Suprapubic skin (tissue), 4 donors: Measurements from ENCODE around the gene OR13H1. TPM values are rescaled to one million over a fixed set of nuclear protein-coding genes. Genes with fewer than 3 reads are reported as not detected.
"Not testable (repeated sequence)": the region's sequence is repeated elsewhere in the genome, so short reads cannot be mapped to it uniquely, and the experiment has no call there.

Source experiments
- DNase-seq, 2 donors: peaks; one replicate each; pipeline ENCODE4 v3.0.0-alpha.2; 2019; ENCODE audit warnings: low spot score in 2 of 2
- H3K27ac ChIP-seq: fragments of 200-600 bp; sonication (generic); one replicate; pipeline ENCODE4 v1.5.1; 2019
- H3K27me3 ChIP-seq: fragments of 200-600 bp; sonication (generic); one replicate; pipeline ENCODE4 v1.5.1; 2019
- H3K36me3 ChIP-seq: fragments of 200-600 bp; sonication (generic); one replicate; pipeline ENCODE4 v1.5.1; 2019
- H3K4me1 ChIP-seq: fragments of 200-600 bp; sonication (generic); one replicate; pipeline ENCODE4 v1.5.1; 2019
- H3K4me3 ChIP-seq: fragments of 200-600 bp; sonication (generic); one replicate; pipeline ENCODE4 v1.5.1; 2019; ENCODE audit warnings: mild to moderate bottlenecking
- H3K9me3 ChIP-seq: fragments of 200-600 bp; sonication (generic); one replicate; pipeline ENCODE4 v1.5.1; 2019
- CTCF ChIP-seq, 2 donors: fragments of 200-600 bp in 1 of 2; fragments of 450-650 bp in 1 of 2; sonication (generic) in 1 of 2; IDR thresholded peaks; one replicate each; pipeline ENCODE4 v1.5.1; 2016 to 2019; ENCODE audit warnings: antibody characterized with exemption in 2 of 2, mild to moderate bottlenecking in 1 of 2, moderate library complexity in 1 of 2
- EP300 ChIP-seq: sonication (generic); formaldehyde crosslinking; IDR thresholded peaks from one replicate; pipeline ENCODE4 v1.6.1; 2017; ENCODE audit warnings: antibody characterized with exemption
- POLR2A ChIP-seq, 2 donors: fragments of 450-650 bp; IDR thresholded peaks; one replicate each; pipeline ENCODE4 v1.6.1; 2017; ENCODE audit warnings: antibody characterized with exemption in 2 of 2, mild to moderate bottlenecking in 2 of 2, moderate library complexity in 2 of 2
- POLR2AphosphoS5 ChIP-seq, 3 donors: sonication (generic); formaldehyde crosslinking; IDR thresholded peaks; one replicate each; pipeline ENCODE4 v1.6.1; 2017; ENCODE audit warnings: antibody characterized with exemption in 3 of 3
- WGBS: methylation state at CpG from one replicate; pipeline ENCODE4 v1.1.5; 2018; 5-methylcytosine and 5-hydroxymethylcytosine counted together
- total RNA-seq, 4 donors: library from RNA; depleted of rRNA; stranded (reverse); fragments of >200 nt; gene quantifications; one replicate each; pipeline ENCODE4 v1.1.0, GENCODE V29; 2016

OR13H1 gene
- total RNA-seq, 4 donors from 2014 or later = not detected

- Histone ChIP-seq H3K27me3 (no peaks in the 10 kb centered on the region), H3K27ac (no peak overlapping the region), H3K9me3 (no peaks in the 10 kb centered on the region), H3K36me3 (no peaks in the 10 kb centered on the region), H3K4me1 (no peaks in the 10 kb centered on the region), H3K4me3 (no peak overlapping the region)
- DNase-seq = no peak
- no peak for TF ChIP-seq EP300
- no peak for TF ChIP-seq POLR2A (IDR thresholded peaks at IDR 0.05)
- no peak for TF ChIP-seq POLR2AphosphoS5 (IDR thresholded peaks at IDR 0.05)
- no peak for TF ChIP-seq CTCF (IDR thresholded peaks at IDR 0.05)
Measured at GRCh38 chrX:131577413-131577812, 33.5 kb downstream of the OR13H1 start.

GRCh38 chrX:131577999-131578734, 34.3 kb downstream of the OR13H1 start:
- H3K9me3 ChIP-seq = no peaks in the 10 kb centered on the region
- no peak overlapping the region for H3K27ac ChIP-seq
- DNase-seq = no peak
- no peaks in the 10 kb centered on the region for H3K36me3 ChIP-seq
- TF ChIP-seq CTCF (IDR thresholded peaks at IDR 0.05) (no peak), EP300 (no peak), POLR2AphosphoS5 (IDR thresholded peaks at IDR 0.05) (no peak), POLR2A (IDR thresholded peaks at IDR 0.05) (no peak)
- H3K4me1 ChIP-seq = no peaks in the 10 kb centered on the region
- H3K27me3 ChIP-seq = no peaks in the 10 kb centered on the region
- no peak overlapping the region for H3K4me3 ChIP-seq
- 74% methylated on average over 11 of the region's 11 CpGs for WGBS

DNA sequence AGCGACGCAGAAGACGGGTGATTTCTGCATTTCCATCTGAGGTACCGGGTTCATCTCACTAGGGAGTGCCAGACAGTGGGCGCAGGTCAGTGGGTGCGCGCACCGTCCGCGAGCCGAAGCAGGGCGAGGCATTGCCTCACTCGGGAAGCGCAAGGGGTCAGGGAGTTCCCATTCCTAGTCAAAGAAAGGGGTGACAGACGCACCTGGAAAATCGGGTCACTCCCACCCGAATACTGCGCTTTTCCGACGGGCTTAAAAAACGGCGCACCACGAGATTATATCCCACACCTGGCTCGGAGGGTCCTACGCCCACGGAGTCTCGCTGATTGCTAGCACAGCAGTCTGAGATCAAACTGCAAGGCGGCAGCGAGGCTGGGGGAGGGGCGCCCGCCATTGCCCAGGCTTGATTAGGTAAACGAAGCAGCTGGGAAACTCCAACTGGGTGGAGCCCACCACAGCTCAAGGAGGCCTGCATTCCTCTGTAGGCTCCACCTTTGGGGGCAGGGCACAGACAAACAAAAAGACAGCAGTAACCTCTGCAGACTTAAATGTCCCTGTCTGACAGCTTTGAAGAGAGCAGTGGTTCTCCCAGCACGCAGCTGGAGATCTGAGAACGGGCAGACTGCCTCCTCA, 35.0 kb downstream of the OR13H1 start:
- H3K27me3 ChIP-seq, H3K4me3 ChIP-seq: not testable (repeated sequence)
- WGBS = 86% methylated on average over 17 of the region's 34 CpGs

DNA sequence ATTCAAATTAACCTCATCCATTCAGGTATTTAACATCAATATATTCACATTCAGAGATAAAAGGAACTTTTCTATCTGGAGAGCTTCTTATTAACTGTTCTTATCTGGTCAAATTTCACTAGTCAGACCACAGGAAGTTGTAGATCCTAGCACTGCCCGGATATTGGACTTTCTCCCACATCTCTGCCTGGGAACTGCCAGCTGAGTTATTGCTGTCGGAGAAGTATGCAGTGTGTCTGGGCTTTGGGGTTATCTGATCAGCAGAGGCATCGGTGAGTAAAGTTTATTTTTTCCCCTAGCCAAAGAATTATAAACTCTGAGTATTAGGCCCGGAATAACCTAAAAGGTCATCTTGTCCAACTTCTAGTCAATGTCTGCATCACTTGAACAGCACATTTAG, 45.1 kb downstream of the OR13H1 start:
- Histone ChIP-seq H3K4me3 (no peak overlapping the region), H3K4me1 (no peaks in the 10 kb centered on the region), H3K27ac (no peak overlapping the region), H3K36me3 (no peaks in the 10 kb centered on the region), H3K9me3 (no peaks in the 10 kb centered on the region), H3K27me3 (no peaks in the 10 kb centered on the region)
- DNase-seq = no peak
- 28% methylated on average over 4 of the region's 4 CpGs for WGBS
- TF ChIP-seq EP300 = no peak
- TF ChIP-seq CTCF (IDR thresholded peaks at IDR 0.05) = no peak
- TF ChIP-seq POLR2AphosphoS5 (IDR thresholded peaks at IDR 0.05) = no peak
- no peak for TF ChIP-seq POLR2A (IDR thresholded peaks at IDR 0.05)

More for the DNA sequence above, 35.0 kb downstream of the OR13H1 start:
- H3K4me1 ChIP-seq, DNase-seq, H3K36me3 ChIP-seq, H3K9me3 ChIP-seq, H3K27ac ChIP-seq: not testable (repeated sequence)
